Measurements from ENCODE around the gene PARD6A. TPM values are rescaled to one million over a fixed set of nuclear protein-coding genes. Genes with fewer than 3 reads are reported as not detected.
A peak's percentile ranks its signal among the peaks of the same experiment; 100 is the strongest.

Gene PARD6A
- total RNA-seq, 3 donors from 2014 or later (not counting 1 experiment from before 2014, with no cell fraction given) = 3.1 to 4.4 (median 3.3) TPM

DNA sequence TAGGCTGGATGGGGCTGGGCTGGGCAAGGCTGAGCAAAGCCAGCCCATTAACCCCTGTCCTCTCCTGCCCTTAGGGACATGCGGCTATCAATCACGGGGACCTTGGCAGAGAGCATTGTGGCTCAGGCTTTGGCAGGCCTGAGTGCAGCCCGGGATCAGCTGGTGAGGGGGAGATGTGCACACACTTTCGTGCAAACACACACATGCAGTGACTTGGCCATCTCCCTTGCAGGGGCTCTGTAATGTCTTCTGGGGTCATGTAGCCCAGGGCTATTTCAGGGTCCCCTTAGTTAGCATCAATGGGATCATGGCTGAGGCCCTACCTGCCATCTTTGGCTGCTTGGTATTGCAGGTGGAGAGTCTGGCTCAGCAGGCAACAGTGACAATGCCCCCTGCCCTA lies 8.9 kb upstream of the PARD6A start:
- Mint-ChIP-seq H3K27me3 (ENCODE audit: low read depth in 2 of 2) (no peaks in the 10 kb centered on the region), H3K4me1 (peaks cover 0 to 8% of the 10 kb centered on the region in 2 donors), H3K4me3 (peak overlapping the region; percentile 13), H3K36me3 (no peaks in the 10 kb centered on the region), H3K9me3 (no peaks in the 10 kb centered on the region), H3K27ac (peak overlapping the region in 1 of 2 donors; percentile 22)
- TF ChIP-seq, protein P1, sequence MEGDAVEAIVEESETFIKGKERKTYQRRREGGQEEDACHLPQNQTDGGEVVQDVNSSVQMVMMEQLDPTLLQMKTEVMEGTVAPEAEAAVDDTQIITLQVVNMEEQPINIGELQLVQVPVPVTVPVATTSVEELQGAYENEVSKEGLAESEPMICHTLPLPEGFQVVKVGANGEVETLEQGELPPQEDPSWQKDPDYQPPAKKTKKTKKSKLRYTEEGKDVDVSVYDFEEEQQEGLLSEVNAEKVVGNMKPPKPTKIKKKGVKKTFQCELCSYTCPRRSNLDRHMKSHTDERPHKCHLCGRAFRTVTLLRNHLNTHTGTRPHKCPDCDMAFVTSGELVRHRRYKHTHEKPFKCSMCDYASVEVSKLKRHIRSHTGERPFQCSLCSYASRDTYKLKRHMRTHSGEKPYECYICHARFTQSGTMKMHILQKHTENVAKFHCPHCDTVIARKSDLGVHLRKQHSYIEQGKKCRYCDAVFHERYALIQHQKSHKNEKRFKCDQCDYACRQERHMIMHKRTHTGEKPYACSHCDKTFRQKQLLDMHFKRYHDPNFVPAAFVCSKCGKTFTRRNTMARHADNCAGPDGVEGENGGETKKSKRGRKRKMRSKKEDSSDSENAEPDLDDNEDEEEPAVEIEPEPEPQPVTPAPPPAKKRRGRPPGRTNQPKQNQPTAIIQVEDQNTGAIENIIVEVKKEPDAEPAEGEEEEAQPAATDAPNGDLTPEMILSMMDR (IDR thresholded peaks at IDR 0.05) = no peak
- DNase-seq (no peak), ATAC-seq (no peak)
- WGBS (ENCODE audit: insufficient coverage) = 97% methylated on average over 4 of the region's 4 CpGs
- Histone ChIP-seq H3K4me1 (ENCODE audit: control insufficient read depth, insufficient read depth, low read length) (no peaks in the 10 kb centered on the region), H3K27me3 (ENCODE audit: control insufficient read depth, insufficient read depth, low read length) (no peaks in the 10 kb centered on the region), H3K27ac (ENCODE audit: low read length) (no peak overlapping the region), H3K36me3 (ENCODE audit: control insufficient read depth, insufficient read depth, low read length) (peaks cover 53% of the 10 kb centered on the region), H3K9me3 (ENCODE audit: control insufficient read depth, insufficient read depth, low read length) (no peaks in the 10 kb centered on the region), H3K4me3 (ENCODE audit: low read length) (no peak overlapping the region)
- intact Hi-C loops (cut with micrococcal nuclease) = no loop called here

DNA sequence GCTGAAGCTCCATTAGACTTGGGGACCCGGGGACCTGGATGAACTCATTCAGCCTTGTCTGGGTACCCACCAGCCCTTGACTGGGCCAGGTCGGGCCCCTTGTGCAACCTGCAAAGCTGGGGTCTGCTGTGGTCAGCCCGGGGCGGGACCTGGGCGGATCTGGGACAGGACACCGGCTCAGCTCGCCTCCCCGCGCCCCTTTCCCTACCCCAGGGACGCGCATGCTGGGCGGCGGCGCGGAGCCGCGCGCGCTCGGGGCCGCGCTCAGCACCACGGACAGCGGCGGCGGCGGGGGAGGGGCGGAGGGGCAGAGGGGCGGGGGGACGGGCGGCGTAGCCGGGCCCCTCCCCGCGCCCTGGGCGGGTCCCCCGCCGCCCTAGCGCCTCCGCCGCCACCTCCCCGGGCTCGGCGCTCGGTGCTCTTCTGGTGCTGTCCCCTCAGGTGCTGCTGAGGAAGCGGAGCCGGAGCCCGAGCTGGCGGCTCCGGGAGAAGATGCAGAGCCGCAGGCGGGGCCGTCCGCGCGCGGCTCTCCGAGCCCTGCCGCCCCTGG lies 8.1 kb upstream of the PARD6A start:
- H3K4me3 Mint-ChIP-seq = no peak overlapping the region

DNA sequence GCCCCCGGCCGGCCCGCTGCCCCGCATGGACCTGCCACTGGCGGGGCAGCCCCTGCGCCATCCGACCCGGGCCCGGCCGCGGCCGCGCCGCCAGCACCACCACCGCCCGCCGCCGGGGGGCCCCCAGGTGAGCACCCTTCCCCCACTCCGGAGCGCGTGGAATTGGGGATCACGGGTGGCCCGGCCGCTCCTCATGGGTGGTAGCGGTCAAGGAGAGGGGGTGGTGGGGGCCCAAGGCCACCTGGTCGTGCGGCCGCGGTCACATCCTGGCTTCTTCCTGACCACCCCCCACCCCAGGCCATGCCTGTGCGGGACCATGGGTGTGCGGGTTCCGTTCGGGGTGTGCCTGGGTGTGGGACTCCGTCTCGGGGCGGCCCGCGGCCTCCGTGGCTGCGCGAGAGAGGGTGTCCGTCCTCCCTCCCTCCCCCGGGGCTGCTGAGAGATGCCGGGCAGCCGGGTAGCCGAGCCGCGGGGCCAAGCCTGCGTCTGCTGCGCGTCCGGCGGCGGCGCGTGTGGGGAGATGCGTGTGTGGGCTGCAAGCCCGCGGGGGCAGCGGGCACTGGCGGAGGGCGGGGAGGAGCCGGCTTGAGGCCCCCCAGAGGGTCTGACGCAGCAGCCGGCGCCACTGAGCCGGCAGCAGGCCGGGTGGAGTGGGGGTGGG lies 7.5 kb upstream of the PARD6A start:
- TF ChIP-seq, protein P1 (IDR thresholded peaks at IDR 0.05) = no peak

More for the DNA sequence above, 8.1 kb upstream of the PARD6A start:
- Histone ChIP-seq H3K27ac (ENCODE audit: low read length) (no peak overlapping the region), H3K4me1 (ENCODE audit: control insufficient read depth, insufficient read depth, low read length) (no peaks in the 10 kb centered on the region), H3K9me3 (ENCODE audit: control insufficient read depth, insufficient read depth, low read length) (no peaks in the 10 kb centered on the region), H3K4me3 (ENCODE audit: low read length) (no peak overlapping the region), H3K36me3 (ENCODE audit: control insufficient read depth, insufficient read depth, low read length) (peaks cover 55% of the 10 kb centered on the region), H3K27me3 (ENCODE audit: control insufficient read depth, insufficient read depth, low read length) (no peaks in the 10 kb centered on the region)
- ATAC-seq (peak in 2 of 3 donors; percentile 23 to 24), DNase-seq (no peak)
- peaks cover 0 to 8% of the 10 kb centered on the region in 2 donors for H3K4me1 Mint-ChIP-seq
- H3K36me3 Mint-ChIP-seq = no peaks in the 10 kb centered on the region
- intact Hi-C loops (cut with micrococcal nuclease) = no loop called here
- WGBS (ENCODE audit: insufficient coverage) = 87% methylated on average over 59 of the region's 59 CpGs
- TF ChIP-seq, protein P1 (IDR thresholded peaks at IDR 0.05) = no peak
- no peaks in the 10 kb centered on the region for H3K9me3 Mint-ChIP-seq
- H3K27me3 Mint-ChIP-seq (ENCODE audit: low read depth in 2 of 2) = no peaks in the 10 kb centered on the region
- no peak overlapping the region for H3K27ac Mint-ChIP-seq

More for the DNA sequence above, 7.5 kb upstream of the PARD6A start:
- ATAC-seq (peak in 1 of 3 donors; percentile 6), DNase-seq (no peak)
- no peaks in the 10 kb centered on the region for H3K9me3 Mint-ChIP-seq
- H3K27me3 Mint-ChIP-seq (ENCODE audit: low read depth in 2 of 2) = no peaks in the 10 kb centered on the region
- Histone ChIP-seq H3K27ac (ENCODE audit: low read length) (no peak overlapping the region), H3K36me3 (ENCODE audit: control insufficient read depth, insufficient read depth, low read length) (peaks cover 57% of the 10 kb centered on the region), H3K9me3 (ENCODE audit: control insufficient read depth, insufficient read depth, low read length) (no peaks in the 10 kb centered on the region), H3K27me3 (ENCODE audit: control insufficient read depth, insufficient read depth, low read length) (no peaks in the 10 kb centered on the region), H3K4me1 (ENCODE audit: control insufficient read depth, insufficient read depth, low read length) (peaks cover under 1% of the 10 kb centered on the region), H3K4me3 (ENCODE audit: low read length) (no peak overlapping the region)
- intact Hi-C loops (cut with micrococcal nuclease) = no loop called here
- H3K4me3 Mint-ChIP-seq = no peak overlapping the region
- WGBS (ENCODE audit: insufficient coverage) = 89% methylated on average over 68 of the region's 68 CpGs
- peaks cover 0 to 12% of the 10 kb centered on the region in 2 donors for H3K4me1 Mint-ChIP-seq
- H3K27ac Mint-ChIP-seq = no peak overlapping the region
- no peaks in the 10 kb centered on the region for H3K36me3 Mint-ChIP-seq

Data from natural killer cell (primary cell).